ENCODE measurements around the gene BZW1.

Gene BZW1

GRCh38 chr2:200839513-200839912 lies 27.8 kb downstream of the BZW1 start:
- no peak for DNase-seq (ENCODE audit: low read depth)

- DNase-seq (ENCODE audit: low read depth): no peak
Observed at GRCh38 chr2:200843993-200844948, 32.6 kb downstream of the BZW1 start.

GRCh38 chr2:200845194-200845593 lies 33.5 kb downstream of the BZW1 start:
- DNase-seq (ENCODE audit: low read depth): no peak

GRCh38 chr2:200845669-200846325 lies 34.1 kb downstream of the BZW1 start:
- DNase-seq (ENCODE audit: low read depth): no peak

- DNase-seq (ENCODE audit: low read depth): no peak
Observed at GRCh38 chr2:200847269-200847668, 35.6 kb downstream of the BZW1 start.

GRCh38 chr2:200847939-200848338 lies 36.2 kb downstream of the BZW1 start:
- no peak for DNase-seq (ENCODE audit: low read depth)

GRCh38 chr2:200850512-200851256 lies 39.0 kb downstream of the BZW1 start:
- no peak for DNase-seq (ENCODE audit: low read depth)

- DNase-seq (ENCODE audit: low read depth): no peak
Observed at GRCh38 chr2:200851398-200852248, 39.9 kb downstream of the BZW1 start.

GRCh38 chr2:200852605-200853004 lies 40.9 kb downstream of the BZW1 start:
- DNase-seq (ENCODE audit: low read depth): no peak

- DNase-seq (ENCODE audit: low read depth): no peak
Observed at GRCh38 chr2:200856806-200857205, 45.1 kb downstream of the BZW1 start.

GRCh38 chr2:200860092-200860795 lies 48.5 kb downstream of the BZW1 start:
- DNase-seq (ENCODE audit: low read depth): peak; percentile 24

GRCh38 chr2:200861617-200862155 lies 50.0 kb downstream of the BZW1 start:
- DNase-seq (ENCODE audit: low read depth): no peak

GRCh38 chr2:200862532-200863000 lies 50.9 kb downstream of the BZW1 start:
- DNase-seq (ENCODE audit: low read depth): peak; percentile 54

GRCh38 chr2:200863782-200864175 lies 52.1 kb downstream of the BZW1 start:
- DNase-seq (ENCODE audit: low read depth): no peak

- peak; percentile 97 for DNase-seq (ENCODE audit: low read depth)
Observed at GRCh38 chr2:200864176-200865034, 52.7 kb downstream of the BZW1 start, which contains the start of gene CLK1. TSS of gene CLK1 (minus strand) at chr2:200864658. CDS start at chr2:200861862, 2,796 bp downstream.

- no peak for DNase-seq (ENCODE audit: low read depth)
Observed at GRCh38 chr2:200869014-200869413, 57.3 kb downstream of the BZW1 start.

- no peak for DNase-seq (ENCODE audit: low read depth)
Observed at GRCh38 chr2:200871151-200871550, 59.4 kb downstream of the BZW1 start.

GRCh38 chr2:200873560-200873959 lies 61.9 kb downstream of the BZW1 start:
- no peak for DNase-seq (ENCODE audit: low read depth)

All from activated T-cell treated with anti-CD3 and anti-CD28 coated beads for 24 hours (primary cell).